Stimulated activated CD4-positive, alpha-beta T cell treated with anti-CD3 and anti-CD28 coated beads, Interleukin-15, amount 100 ng/mL, for 48 hours (primary cell): Measurements from ENCODE around the gene EVI2A.
"Not testable (repeated sequence)": the region's sequence is repeated elsewhere in the genome, so short reads cannot be mapped to it uniquely, and the experiment has no call there.

ENCODE experiments used
- DNase-seq, 2 donors: peaks; one replicate each; pipeline ENCODE4 v3.0.0-alpha.2; 2020; ENCODE audit warnings: low read depth in 2 of 2

Gene EVI2A

DNA sequence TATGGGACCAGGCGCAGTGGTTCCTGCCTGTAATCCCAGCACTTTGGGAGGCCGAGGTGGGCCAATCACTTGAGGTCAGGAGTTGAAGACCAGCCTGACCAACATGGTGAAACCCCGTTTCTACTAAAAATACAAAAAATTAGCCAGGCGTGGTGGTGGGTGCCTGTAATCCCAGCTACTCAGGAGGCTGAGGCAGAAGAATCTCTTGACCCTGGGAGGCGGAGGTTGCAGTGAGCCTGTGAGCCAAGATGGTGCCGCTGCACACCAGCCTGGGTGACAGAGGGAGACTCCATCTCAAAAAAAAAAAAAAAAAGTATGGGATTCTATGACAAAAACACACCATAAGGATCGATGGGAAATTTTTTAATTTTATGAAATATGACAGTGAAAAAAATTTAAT, 9.2 kb downstream of the EVI2A start:
- not testable (repeated sequence) for DNase-seq

DNA sequence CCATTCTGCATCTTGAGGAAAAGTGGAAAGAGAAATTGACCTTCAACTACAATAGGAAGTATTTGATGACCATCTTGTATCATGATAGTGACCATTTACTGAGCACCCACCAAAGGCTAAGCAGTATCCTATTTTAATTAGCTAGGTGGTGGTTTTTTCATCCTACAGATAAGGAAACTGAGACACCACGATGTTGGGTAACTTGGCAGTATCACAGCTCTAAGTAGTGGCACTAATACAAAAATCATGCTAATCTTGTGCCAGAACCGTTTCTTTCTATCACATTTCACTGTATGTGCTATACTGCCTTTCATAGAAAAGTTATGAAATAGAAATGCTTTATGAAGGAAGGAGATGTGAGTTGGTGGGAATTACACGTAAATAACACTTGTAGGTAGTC, 9.9 kb downstream of the EVI2A start:
- no peak for DNase-seq

DNA sequence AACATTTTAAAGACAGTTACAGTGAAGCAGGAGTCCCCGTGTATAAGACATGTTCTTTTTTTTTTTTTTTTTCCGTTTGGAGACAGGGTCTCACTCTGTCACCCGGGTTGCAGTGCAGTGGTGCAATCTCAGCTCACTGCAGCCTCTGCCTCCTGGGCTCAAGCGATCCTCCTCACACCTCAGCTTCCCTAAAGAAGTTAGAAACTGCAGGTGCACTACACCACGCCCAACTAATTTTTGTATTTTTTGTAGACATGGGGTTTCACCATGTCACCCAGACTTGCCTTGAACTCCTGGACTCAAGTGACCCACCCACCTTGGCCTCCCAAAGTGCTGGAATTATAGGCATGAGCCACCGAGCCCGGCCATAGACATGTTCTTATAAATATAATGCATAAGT, 10.5 kb downstream of the EVI2A start:
- no peak for DNase-seq

DNA sequence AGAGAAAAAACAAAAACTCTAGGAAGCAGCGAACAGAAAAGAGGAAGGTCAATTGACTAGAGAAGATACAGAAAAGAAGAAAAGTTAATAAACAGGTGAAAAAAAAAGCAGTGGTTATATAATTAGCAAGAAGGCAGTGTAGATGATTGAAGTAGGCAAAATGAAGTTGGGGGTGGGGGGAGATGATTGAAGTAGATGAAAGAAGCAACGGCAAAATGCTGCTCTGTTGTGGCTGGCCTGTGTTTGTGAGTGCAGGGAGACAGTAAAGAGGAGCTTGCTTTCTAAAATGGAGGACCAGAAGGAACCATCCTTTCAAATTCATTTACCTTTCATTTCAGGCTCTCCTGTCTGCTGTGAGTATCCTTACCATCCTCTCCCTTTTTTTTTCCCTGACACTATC, 11.2 kb downstream of the EVI2A start:
- DNase-seq, result no peak

DNA sequence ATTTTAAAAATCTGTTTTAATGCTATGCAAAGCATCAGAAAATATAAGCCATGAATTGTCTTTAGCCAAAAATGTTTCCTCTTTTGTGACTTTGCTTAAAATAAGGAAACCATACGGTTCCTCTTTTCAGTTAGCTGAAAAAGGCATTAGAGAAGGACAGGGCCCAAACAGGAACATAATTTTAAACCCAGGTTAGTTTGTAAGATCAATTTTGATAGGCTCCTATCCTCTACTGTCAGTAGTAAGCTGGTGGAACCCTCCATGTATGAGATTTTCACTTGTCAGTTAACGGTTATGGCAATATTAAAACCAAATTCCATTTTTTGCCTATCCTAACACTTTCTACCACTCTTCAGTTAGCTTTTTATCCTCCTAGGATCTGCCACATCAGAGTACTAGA, 11.9 kb downstream of the EVI2A start:
- no peak for DNase-seq

DNA sequence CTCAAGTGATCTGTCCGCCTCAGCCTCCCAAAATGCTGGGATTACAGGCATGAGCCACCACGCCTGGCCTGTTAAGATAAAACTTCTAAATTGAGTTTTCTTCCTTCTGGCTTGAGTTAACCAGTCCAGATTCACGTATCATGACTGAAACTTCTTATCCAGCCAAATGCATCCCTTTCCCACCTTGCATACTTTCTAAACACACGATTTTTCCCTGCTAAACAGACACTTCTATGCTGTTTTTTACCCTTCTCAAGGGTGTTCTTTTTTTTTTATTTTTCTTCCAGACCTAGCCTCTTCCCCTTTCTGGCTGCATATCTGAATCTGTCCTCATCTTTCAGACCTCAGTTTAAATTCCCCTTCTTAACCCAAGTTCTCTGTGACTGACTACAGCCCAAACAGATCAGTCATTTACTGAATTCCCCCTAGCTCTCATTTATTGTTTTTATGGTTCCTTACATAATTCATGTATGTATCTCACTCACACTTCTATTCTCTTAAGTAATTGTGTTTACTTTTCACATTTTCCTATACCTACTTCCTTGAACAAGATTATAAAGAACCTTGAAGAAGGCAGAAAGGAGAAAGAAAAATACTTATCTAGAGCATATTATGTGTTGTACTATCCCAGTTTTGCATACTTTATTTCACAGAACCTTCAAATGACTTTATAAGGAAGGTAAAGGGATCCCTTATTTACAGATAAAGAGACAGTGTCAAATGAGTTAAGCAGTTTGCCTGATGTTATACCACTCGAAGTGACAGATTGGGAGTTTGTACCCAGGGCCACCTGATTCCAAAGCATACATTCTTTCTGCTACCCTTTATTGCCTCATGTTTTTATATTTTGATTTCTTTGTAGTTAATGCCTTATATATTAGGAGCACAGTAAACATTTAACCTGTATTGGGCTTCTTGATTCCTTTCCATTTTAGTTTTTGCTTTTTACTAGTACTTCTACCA, 12.8 kb downstream of the EVI2A start:
- no peak for DNase-seq

DNA sequence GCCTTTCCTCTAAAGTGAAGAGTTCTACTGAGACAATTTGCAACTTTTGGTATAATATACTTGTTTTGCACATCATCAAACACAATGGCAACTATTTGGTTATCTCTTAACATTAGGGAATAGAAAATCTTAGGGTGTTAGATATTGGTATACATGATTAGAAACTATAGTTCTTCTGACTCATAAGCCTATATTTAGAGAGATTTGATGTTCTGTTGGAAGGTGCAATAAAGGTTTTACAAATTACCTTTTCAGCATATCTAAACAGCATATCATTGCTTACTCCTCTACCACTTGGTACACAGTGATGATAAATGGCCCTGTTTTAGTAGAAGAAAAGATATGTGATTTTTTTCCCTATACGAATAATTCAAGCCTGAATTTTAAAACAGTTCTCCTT, 13.8 kb downstream of the EVI2A start:
- no peak for DNase-seq

DNA sequence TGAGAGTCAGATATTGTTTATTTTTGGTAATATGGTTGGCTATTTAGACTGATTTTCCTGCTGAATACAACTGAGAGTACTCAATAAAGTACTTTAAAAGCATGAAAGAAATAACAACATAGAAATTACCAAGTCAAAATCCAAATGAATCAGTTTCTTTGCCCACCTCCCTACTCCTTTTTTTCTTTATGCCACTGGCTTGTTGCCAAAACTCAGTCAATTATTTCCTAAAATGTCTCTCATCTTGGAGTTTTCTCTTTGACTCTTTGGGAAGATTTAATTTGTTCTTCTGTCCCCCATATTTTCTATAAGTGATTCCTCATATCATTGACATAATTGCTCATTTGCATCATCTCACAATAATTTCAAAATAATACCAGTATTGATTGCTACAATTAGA, 21.8 kb downstream of the EVI2A start:
- no peak for DNase-seq

DNA sequence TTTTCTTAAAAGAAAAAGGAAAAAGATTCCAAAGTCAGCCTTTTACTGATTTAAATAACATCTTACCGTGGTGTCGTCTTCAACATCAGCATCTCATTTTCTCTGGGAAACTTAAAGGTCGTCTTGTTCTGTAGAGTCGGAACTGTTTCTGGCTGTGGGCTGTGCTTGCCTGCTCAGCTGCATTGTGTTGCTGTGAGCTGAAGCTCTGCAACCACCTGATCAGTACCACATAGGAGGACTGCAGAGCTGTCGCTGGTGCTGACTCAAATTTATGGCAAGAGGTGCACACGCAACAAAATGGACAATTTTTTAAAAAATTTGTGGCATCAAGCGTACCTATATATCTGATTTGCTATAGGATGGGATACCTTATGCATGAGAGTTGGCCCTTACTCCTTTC, 24.3 kb downstream of the EVI2A start, which contains the start of gene OMG:
Gene OMG, minus strand, starts transcription at position 150 of the 400 bp plus-strand sequence. CDS start 908 bp downstream, outside the sequence.
- DNase-seq, result no peak

DNA sequence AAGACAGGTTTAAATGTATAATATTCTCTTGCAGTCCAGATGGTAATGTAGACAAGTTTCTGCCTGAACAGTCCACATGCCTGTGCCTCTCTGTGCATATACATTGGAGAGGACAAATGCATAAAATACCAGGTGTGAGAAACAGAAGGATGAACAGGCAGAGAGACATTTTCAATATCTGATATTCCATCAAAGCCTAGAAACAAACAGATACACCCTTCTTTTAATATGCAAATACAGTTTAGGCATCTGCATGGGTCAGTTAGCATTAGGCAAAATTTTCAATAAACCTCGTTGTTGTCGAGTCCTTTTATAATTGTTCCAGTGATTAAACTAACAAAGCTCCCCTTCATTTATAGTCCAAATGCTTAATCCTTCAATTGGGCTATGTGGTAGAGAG, 25.3 kb downstream of the EVI2A start:
- DNase-seq, result no peak

DNA sequence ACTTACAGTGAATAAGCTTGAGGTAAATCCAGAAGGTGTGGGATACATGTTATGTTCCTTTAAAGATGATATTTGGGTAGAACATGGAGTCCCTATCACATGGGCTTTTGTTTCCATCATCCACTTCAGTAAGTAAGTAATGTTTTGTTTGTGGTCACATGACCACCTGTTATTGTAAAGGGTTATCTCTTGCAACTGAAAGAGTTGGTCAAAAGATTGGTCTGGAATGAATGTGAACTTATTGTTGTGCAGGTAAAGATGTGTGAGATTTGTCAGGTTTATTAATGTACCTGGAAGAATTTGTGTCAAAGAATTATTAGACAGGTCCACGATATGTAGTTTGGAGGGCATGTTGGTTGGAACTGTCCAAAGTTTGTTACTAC, 25.9 kb downstream of the EVI2A start:
- DNase-seq, result no peak

DNA sequence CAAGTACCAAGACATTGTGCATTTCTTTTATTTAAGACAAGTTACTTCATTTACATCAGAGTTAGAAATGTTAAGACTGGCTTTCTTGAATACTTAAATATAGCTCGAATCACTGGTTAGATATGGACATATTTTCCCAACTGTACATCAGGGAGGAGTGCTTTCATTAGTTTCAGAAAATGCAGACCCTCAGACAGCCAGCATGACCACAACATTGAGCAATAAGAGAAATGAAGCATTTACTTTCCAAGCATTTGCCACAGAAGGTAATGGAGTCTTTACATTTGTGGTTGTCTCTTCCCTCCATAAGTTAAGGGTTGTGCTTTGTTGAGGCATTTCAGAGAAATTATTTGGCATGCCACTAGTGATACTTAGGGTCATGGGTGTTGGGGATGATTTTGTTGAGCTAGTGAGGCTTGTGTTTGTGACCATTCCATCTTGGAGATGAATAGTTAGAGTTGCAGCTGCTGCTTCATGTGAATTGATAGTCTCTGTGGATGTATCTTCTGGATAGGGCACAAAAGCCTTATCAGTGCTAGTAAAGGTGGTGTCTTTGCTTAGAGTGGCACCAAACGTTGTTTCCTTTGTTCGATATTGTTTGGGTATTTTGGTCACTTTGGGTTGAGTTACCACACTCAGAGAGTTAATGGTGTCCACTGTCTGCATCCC, 26.5 kb downstream of the EVI2A start:
- no peak for DNase-seq

DNA sequence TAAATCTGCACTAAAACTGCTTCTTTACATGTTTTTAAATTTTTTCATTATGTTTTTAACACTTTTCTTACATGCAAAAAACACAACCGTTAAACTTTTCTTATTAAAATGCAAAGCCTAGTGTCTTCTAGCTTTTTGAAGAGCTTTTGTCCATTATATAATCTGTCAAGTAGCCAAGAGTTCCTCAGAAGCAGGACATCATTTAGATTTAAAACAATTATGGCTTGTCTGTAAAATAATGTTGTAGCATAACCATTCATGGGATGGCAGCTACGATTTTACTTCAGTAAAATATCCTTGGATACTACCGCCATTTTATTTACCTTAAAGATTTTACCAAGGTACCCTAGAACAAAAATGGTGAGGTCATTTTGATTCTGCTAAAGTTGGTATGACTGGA, 27.2 kb downstream of the EVI2A start:
- DNase-seq, result no peak

DNA sequence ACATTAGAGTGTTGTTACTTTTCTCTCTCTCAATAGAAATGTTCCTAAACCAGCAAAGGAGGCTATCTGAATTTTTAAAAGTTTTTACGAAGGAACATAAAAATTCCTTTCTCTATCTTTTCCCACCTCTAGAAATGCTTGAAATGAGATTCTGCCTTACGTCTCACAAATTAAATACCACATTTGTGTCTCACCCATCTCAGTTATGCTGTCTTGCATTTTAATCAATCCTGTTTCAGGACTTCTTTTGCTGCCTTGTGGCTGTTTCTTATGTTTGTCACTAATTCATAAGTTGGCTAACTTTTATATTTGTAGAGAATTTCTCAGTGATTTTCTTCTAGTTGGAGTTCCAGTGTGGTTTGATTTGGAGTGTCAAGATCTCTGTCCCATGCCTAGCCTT, 27.8 kb downstream of the EVI2A start:
- no peak for DNase-seq

DNA sequence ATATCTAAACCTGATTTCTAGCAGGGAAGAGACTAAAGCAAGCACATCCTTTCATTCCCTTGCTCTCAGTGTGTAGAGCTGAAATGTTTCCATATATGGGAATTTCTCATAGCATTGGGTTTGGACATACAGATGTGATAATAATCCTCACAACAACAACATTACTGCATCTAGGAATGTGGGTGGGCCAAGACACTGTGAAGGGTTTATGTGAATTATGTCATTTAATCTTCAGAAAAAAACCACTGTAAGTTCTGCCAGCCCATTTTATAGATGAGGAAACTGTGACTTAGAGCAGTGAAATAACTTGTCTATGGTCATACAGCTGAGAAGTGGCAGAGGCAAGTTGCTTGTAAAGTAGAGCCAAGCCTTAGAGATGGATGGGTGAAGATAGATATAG, 29.6 kb downstream of the EVI2A start:
- no peak for DNase-seq

DNA sequence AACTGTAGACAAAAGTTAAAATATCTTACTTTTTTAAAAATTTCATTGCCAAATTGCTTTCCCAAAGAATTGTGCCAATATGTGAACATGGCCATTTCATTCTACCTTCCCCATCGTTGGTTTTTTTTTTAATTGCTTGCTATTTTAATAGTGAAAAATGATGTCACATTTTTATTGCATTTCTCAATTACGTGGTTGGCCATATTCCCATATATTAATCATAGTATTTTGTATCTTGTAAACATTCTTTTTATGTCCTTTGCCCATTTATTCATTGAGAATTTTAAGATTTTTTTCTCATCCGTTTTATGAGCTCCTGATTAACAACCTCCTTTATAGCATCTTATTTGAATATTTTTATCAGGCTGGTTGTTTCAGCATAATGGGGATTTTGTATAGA, 31.6 kb downstream of the EVI2A start:
- DNase-seq, result no peak

DNA sequence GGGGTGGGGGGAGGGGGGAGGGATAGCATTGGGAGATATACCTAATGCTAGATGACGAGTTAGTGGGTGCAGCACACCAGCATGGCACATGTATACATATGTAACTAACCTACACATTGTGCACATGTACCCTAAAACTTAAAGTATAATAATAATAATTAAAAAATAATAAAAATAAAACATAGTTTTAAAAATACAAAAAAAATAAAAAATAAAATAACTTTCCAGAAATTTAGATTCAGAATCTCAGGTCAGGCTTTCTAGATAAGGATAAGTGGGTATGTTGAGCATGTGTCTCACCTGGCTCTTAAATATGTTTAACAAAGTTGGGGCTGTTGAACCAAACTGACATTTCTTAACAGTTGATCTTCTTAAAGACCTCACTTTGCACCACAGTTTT, 33.5 kb downstream of the EVI2A start:
- DNase-seq, result not testable (repeated sequence)

DNA sequence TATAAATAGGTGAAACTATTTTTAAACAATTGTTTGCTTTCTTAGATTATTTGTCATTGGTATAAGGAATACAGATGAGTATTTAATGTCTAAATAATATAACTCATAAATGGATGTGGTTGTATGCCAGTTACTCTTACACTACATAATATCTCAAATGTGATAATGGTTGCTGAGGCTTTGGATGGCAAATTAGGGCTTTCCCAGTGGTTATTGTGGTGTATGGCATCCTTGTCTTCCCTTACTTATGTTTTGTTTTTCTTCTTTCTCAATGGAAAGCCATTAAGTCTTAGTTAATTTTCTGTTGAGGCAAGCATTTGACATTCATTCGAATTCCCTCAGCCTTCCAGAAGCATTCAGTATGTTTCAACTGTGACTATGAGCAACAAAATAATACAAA, 34.8 kb downstream of the EVI2A start:
- no peak for DNase-seq

DNA sequence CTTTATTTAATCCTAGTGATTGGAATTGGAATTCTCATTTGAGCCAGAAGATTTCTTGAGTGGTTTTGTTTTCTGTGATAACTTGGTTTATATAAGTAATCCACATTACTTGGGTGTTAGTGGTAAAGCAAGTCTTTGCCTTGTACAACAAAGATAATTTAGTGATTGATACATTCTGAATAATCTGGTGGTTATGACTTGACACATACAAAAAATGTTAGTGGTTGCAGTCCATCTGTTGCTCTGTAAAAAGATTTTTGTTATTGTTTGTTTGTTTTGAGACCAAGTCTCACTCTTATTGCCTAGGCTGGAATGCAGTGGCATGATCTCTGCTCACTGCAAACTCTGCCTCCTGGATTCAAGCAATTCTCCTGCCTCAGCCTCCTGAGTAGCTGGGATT, 37.6 kb downstream of the EVI2A start:
- DNase-seq, result no peak

DNA sequence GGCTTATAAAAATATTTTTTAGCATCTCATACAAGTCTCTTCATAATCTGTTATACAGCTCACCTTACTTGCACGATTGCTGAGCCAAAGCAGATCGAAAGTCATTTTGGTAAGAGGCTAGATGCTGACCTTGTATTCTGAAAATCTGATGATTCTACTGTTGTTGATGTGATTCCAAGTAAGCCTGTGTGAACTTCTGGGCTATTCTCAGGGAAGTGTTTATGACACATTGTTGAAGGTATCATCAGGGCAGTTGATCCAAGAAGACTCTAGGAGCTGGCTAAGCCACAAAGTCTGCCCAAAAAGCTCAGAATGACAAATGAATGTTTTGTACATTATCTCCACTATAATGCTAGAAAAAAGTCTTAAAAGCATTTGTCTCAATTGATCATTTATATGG, 40.4 kb downstream of the EVI2A start:
- DNase-seq, result no peak

DNA sequence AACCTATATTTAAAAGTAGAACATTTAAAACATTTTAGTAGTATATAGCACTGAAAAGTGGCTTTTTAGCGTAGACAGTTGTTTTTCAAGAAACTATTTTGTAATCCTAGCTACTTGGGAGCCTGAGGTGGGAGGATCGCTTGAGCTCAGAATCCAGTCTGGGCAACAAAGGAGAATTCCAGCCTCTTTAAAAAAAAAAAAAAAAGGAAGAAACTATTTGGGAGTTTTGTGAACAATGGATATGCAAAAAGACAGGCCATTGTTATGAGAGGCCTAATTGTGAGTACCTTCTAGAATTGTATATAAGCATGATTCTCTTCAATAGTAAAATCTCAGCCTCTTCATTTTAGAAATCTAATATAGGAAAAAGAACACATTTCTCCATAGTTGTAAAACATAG, 42.0 kb downstream of the EVI2A start:
- DNase-seq, result no peak

DNA sequence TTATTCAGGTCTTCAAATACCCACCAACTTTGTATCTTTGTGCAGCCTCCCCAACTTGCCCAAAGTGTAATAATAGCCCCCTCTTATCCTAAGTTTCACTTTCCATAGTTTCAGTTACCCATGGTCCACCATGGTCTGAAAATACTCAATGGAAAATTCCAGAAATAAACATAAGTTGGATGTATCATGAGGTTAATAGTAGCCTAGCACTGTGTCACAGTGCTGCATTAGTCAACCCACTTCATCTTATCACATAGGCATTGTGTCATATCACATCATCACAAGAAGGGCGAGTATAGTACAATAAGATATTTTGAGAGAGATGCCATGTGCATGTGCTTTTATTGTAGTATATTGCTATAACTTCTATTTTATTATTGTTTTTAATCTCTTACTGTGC, 46.3 kb downstream of the EVI2A start:
- no peak for DNase-seq

DNA sequence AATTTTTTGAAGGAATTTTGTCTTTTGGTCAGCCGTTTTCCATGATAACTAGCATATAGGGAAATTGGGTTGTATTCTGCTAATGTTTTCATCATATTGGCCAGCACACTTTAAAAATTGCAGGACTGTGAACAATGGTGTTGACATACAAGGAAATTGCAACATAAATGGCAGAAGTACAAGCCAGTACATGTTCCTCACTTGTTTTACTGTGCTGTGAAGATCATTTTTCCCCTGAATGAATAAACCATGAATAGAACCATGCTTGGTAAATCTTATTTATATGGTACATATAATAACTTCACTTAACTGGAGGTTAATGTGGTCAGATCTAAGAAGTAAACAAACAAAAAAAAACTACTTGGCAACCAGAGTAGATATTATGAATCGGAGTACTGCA, 47.2 kb downstream of the EVI2A start:
- no peak for DNase-seq
